IgD-negative memory B cell (primary cell): ENCODE measurements around the gene ATP1B1. TPM values are rescaled to one million over a fixed set of nuclear protein-coding genes. Genes with fewer than 3 reads are reported as not detected.
"Not testable (repeated sequence)": the region's sequence is repeated elsewhere in the genome, so short reads cannot be mapped to it uniquely, and the experiment has no call there.

Source experiments
- H3K27ac Mint-ChIP-seq, 3 donors: one replicate each; pipeline ENCODE4 v1.8.0; 2020 to 2022; ENCODE audit warnings: mild to moderate bottlenecking in 3 of 3, mixed read lengths in 3 of 3, moderate library complexity in 1 of 3
- H3K27me3 Mint-ChIP-seq: one replicate; pipeline ENCODE4 v1.8.0; 2021; ENCODE audit warnings: mixed read lengths
- H3K36me3 Mint-ChIP-seq: one replicate; pipeline ENCODE4 v1.8.0; 2020; ENCODE audit warnings: mild to moderate bottlenecking, mixed read lengths
- H3K4me1 Mint-ChIP-seq, 3 donors: one replicate each; pipeline ENCODE4 v1.8.0; 2020 to 2022; ENCODE audit warnings: mixed read lengths in 3 of 3, mild to moderate bottlenecking in 1 of 3
- H3K4me3 Mint-ChIP-seq, 4 donors: one replicate each; pipeline ENCODE4 v1.8.0; 2020 to 2022; ENCODE audit warnings: mild to moderate bottlenecking in 4 of 4, mixed read lengths in 4 of 4, moderate library complexity in 3 of 4
- H3K9me3 Mint-ChIP-seq, 3 donors: one replicate each; pipeline ENCODE4 v1.8.0; 2020 to 2021; ENCODE audit warnings: mixed read lengths in 3 of 3, mild to moderate bottlenecking in 1 of 3
- polyA plus RNA-seq: library from polyadenylated mRNA; unstranded; fragments of 300-500 nt; fragmentation: Illumina TruSeq; gene quantifications from one replicate; pipeline ENCODE4 v1.2.3, GENCODE V29; 2021

Gene ATP1B1
- polyA plus RNA-seq, 1 donor from 2014 or later: 2.2 TPM

DNA sequence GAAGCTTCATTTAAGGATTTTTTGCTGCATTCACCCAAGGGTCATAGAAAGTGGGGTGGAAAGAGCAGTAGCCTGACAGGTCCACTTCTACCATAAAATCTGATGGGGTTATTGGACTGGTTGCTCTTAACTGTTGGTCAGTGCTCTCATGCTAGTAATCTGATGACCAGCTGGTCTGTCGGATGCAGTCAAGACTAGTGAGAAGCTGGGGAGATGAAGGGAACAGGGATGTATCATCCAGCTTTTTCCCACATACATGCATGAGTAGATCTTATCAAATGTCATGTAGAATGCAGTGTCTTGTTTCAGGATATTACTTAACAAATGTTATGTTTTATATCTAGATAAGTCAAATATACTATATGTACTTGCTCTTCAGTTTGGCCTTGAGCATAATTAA is 11.1 kb downstream of the ATP1B1 start:
- Mint-ChIP-seq H3K36me3 (no peaks in the 10 kb centered on the region), H3K27me3 (peaks cover 2% of the 10 kb centered on the region), H3K9me3 (no peaks in the 10 kb centered on the region), H3K27ac (no peak overlapping the region), H3K4me1 (peaks cover 8 to 19% (median 13%) of the 10 kb centered on the region in 3 donors), H3K4me3 (no peak overlapping the region)

DNA sequence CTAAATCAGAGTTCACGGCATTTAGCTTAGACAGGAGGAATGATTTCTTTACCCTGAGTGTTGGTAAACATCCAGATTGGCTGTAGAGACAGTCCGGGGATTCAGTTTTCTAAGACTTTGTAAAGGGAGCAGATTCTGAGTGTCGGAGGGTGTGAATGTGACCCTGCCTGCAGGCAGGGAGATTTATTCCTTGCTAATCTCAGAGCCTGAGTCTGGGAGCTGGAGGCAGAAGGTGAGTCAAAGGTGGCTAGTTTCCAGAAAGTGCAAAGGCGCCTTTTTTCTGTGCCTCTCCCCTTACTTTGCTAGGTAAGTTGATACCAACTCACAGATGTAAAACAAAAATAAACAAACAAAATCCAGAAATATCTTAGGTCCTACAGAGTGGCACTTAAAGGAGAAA is 11.7 kb downstream of the ATP1B1 start:
- Mint-ChIP-seq H3K36me3 (no peaks in the 10 kb centered on the region), H3K9me3 (no peaks in the 10 kb centered on the region), H3K4me1 (peaks cover 8 to 21% (median 18%) of the 10 kb centered on the region in 3 donors), H3K27ac (no peak overlapping the region), H3K27me3 (peaks cover 2% of the 10 kb centered on the region), H3K4me3 (no peak overlapping the region)

DNA sequence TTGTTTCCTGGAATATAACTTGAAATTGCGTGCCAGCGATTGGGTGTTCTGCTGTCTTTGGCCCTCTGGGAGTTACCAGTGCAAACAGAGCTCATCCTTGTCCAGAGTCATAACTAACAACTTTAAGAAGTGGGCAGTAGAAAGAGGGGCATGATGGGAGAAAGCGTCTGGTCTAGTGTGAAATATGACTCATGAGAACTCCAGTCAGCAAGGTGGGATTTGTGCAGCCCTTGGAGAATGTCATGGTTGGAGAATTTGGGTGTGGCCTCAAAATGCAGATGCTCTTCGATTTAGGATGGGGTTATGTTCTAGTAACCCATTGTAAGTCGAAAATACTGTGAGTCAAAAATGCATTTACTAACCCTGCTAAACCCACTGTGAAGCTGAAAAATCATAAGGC is 12.9 kb downstream of the ATP1B1 start:
- H3K36me3 Mint-ChIP-seq: no peaks in the 10 kb centered on the region

DNA sequence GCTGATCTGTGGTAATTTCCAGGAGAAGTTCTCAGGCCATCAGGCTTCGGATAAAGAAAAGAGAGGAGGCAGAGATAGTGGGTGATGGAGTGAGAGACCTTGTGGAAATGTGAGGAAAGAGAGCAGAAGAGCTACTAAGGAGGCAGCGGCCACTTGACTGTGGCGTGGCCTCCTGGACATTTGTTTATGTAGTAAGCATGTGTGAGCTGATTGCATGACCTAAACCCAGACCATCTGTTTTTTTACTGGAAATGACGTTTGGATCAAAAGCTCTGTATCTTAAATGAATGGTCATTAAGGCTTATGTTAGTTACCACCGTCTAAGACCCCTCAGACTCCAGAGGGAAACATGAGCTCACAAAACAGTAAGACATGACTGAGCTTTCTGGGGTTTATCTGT is 13.6 kb downstream of the ATP1B1 start:
- Mint-ChIP-seq H3K4me1 (peaks cover 8 to 21% (median 18%) of the 10 kb centered on the region in 3 donors), H3K4me3 (no peak overlapping the region), H3K9me3 (no peaks in the 10 kb centered on the region)

More for the DNA sequence above, 12.9 kb downstream of the ATP1B1 start:
- H3K27me3 Mint-ChIP-seq: peaks cover 2% of the 10 kb centered on the region
- H3K4me3 Mint-ChIP-seq: no peak overlapping the region
- no peak overlapping the region for H3K27ac Mint-ChIP-seq
- H3K9me3 Mint-ChIP-seq: no peaks in the 10 kb centered on the region
- peaks cover 8 to 21% (median 18%) of the 10 kb centered on the region in 3 donors for H3K4me1 Mint-ChIP-seq

DNA sequence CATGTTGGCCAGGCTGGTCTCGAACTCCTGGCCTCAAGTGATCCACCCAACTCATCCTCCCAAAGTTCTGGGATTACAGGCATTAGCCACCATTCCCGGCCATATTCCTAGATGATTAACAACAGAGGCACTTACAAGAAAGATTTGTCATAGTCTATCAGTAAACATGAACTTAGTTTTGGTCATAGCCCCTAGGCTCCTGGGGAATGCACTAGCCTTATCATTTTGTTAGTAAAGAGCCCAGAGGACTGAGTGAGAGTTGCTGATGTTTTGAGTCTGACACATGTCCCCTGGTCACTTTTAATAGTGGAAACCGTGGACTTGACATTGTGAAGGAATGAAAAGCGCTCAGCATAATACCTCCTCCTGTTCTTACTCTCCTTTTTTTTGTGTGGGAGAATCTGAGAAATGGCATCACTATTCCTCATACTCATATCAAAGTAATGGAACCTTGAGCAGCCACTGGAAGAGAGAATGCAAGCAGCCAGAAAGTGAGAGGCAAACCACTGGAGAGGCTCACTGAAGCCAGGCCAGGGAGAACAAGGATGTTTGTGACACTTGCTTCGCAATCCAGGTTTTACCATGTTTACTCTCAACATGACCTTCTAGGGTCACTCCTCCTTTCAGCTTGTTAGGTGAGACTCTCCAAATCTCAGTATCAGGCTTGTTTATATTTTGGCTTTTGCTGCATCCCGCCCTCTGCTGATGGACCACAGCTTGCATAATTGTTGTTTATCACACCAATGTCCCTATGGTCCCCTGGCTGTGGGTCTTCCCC is 14.8 kb downstream of the ATP1B1 start:
- H3K36me3 Mint-ChIP-seq: no peaks in the 10 kb centered on the region

More for the DNA sequence above, 13.6 kb downstream of the ATP1B1 start:
- Mint-ChIP-seq H3K27ac (peak overlapping the region in 1 of 3 donors; percentile 8), H3K36me3 (no peaks in the 10 kb centered on the region), H3K27me3 (peaks cover 5% of the 10 kb centered on the region)

DNA sequence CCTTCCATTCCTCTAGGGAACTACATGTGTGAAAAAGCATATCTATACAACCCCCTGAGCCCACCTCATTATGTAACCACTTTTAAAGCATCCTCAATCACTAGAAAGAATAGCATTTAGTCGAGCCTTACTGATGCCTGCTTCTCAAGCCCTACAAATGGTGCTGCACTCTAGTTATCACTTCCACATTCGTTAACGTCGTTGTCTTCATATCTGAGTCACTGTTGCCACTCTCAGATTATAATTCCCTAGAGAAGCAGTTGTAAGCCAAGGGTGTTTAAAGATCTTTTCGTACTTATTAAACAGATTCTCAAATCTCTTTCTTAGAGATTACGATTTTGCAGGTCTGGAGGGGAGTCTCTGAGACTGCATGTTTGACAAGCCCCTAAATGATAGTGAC is 16.5 kb downstream of the ATP1B1 start:
- no peak overlapping the region for H3K4me3 Mint-ChIP-seq
- no peaks in the 10 kb centered on the region for H3K9me3 Mint-ChIP-seq
- H3K27me3 Mint-ChIP-seq: peaks cover 3% of the 10 kb centered on the region
- no peak overlapping the region for H3K27ac Mint-ChIP-seq
- H3K4me1 Mint-ChIP-seq: peaks cover 0 to 8% (median 5%) of the 10 kb centered on the region in 3 donors
- H3K36me3 Mint-ChIP-seq: no peaks in the 10 kb centered on the region

More for the DNA sequence above, 14.8 kb downstream of the ATP1B1 start:
- peaks cover 2 to 14% (median 14%) of the 10 kb centered on the region in 3 donors for H3K4me1 Mint-ChIP-seq
- H3K9me3 Mint-ChIP-seq: no peaks in the 10 kb centered on the region
- H3K27ac Mint-ChIP-seq: no peak overlapping the region
- peaks cover 5% of the 10 kb centered on the region for H3K27me3 Mint-ChIP-seq
- no peak overlapping the region for H3K4me3 Mint-ChIP-seq

DNA sequence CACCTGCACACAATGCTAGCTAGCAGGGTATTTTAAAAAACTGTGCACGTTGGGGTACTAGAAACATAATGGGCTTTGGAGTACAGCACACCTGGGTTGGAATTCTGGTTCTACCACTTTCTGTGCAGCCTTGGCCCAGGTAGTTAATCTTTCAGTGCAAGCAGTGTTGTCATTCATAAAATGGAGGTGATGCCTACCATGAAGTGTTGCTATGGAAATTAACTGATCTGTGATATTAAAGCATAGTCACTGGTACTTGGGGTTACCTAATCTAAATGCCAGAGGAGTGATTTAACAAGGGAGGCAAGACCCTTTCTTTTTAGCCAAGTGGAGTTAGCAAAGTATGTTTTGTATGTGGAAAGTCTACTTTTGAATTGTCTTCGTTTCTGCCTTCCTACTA is 18.0 kb downstream of the ATP1B1 start:
- H3K4me1 Mint-ChIP-seq: peaks cover 0 to 8% (median 5%) of the 10 kb centered on the region in 3 donors
- H3K27me3 Mint-ChIP-seq: peaks cover 2% of the 10 kb centered on the region
- no peaks in the 10 kb centered on the region for H3K9me3 Mint-ChIP-seq
- H3K27ac Mint-ChIP-seq: no peak overlapping the region
- H3K36me3 Mint-ChIP-seq: no peaks in the 10 kb centered on the region
- no peak overlapping the region for H3K4me3 Mint-ChIP-seq

DNA sequence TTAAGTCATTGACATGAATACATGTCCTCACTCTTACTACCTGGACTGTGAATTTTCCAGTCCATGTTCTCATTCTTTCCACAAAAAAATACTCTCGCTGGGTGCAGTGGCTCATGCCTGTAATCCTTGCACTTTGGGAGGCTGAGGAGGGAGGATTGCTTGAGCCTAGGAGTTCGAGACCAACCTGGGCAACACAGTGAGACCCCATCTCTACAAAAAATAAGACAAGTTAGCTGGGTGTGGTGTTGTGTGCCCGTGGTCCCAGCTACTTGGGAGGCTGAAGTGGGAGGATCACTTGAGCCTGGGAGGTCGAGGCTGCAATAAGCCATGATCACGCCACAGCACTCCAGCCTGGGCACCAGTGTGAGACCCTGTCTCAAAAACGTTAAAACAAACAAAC is 19.1 kb downstream of the ATP1B1 start:
- not testable (repeated sequence) for H3K4me1 Mint-ChIP-seq, H3K27me3 Mint-ChIP-seq, H3K9me3 Mint-ChIP-seq, H3K4me3 Mint-ChIP-seq, H3K36me3 Mint-ChIP-seq, H3K27ac Mint-ChIP-seq

DNA sequence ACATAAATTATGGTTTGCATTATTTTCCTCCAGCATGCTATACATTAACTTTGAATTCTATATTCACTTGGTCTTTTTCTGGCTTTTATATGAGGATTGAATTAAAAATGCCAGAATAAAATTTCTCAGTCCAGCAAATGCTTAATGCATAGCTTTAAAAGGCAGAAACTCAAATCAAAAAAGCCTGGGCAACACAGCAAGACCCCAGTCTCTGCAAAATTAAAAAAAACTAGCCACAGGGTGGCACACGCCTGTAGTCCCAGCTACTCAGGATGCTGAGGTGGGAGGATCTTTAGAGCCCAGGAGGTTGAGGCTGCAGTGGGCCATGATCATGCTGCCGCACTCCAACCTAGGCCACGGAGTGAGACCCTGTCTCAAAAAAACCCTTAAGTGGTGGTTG is 19.8 kb downstream of the ATP1B1 start:
- Mint-ChIP-seq H3K27ac (no peak overlapping the region), H3K4me1 (peaks cover 0 to 8% (median 5%) of the 10 kb centered on the region in 3 donors)

DNA sequence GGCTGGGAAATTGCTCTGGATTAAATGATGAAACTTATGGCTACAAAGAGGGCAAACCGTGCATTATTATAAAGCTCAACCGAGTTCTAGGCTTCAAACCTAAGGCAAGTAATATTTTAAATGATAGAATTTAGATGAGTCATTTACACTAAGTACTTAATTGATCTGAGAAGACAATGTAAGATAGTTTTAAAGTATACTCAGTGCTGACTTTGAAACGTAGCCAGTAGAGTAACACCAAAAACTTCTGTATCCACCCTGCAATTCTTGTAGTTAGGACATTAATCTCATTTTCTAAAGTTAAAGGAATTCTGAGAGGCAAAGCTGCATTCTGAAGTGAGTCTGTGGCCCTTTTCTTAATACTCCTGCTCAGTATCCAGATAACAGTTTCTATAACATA is 20.8 kb downstream of the ATP1B1 start:
- Mint-ChIP-seq H3K4me1 (peaks cover 0 to 5% (median 3%) of the 10 kb centered on the region in 3 donors), H3K36me3 (no peaks in the 10 kb centered on the region), H3K4me3 (no peak overlapping the region), H3K27ac (no peak overlapping the region), H3K9me3 (no peaks in the 10 kb centered on the region), H3K27me3 (peaks cover 2% of the 10 kb centered on the region)

More for the DNA sequence above, 19.8 kb downstream of the ATP1B1 start:
- Mint-ChIP-seq H3K4me3 (no peak overlapping the region), H3K27me3 (peaks cover 2% of the 10 kb centered on the region), H3K9me3 (no peaks in the 10 kb centered on the region), H3K36me3 (no peaks in the 10 kb centered on the region)

DNA sequence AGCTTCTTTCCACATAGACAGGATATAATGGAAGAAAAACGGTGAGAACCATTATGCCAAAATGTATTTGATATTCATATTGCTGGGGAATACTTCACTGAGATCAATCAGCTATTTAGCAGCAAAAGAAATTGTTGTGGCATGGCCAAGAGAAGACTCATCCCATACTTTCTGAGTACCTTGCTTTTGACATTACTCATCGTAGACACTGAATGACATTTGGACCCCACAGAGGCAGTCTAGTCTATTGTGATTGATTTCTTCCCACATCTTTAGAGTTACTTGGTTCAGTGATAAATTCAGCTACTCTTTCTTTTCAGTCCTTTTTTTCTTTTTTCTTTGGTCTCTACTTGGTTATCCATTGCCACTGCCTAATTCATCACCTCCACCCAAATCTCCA is 22.1 kb downstream of the ATP1B1 start:
- peaks cover 2% of the 10 kb centered on the region for H3K27me3 Mint-ChIP-seq
- H3K36me3 Mint-ChIP-seq: peaks cover 3% of the 10 kb centered on the region
- H3K4me1 Mint-ChIP-seq: no peaks in the 10 kb centered on the region
- H3K4me3 Mint-ChIP-seq: no peak overlapping the region
- no peaks in the 10 kb centered on the region for H3K9me3 Mint-ChIP-seq
- no peak overlapping the region for H3K27ac Mint-ChIP-seq

DNA sequence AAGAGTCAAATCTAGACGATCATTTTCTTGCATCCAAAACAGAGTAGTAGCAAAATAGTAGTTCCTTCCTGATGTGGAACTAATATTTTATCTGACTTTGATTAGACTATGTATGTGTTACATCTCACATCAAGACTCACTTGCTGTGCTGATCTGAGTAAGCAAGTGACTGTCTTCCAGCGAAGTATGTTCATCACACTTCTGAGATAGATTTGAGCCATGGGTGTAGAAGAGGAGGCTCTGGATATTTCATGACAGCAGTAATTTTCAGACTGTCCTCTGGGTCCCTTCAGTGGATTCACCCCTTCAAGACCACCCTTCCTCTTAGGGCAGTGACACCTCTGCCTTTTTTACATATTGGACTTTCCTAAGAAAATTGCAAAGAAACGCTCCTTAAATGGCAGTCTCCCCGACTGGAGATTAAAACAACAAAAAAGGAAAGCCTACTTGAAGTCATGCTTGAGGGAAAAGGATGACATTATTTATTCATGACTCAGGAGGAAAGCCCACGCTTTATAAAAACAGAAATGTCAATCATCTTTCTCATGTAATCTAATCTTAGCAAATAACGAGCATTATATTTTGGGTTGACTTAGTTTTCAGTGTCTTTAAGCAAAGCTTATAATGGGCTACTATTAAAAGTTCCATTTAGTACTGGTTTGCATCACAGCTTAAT is 22.8 kb downstream of the ATP1B1 start:
- H3K4me1 Mint-ChIP-seq: no peaks in the 10 kb centered on the region
- H3K27ac Mint-ChIP-seq: no peak overlapping the region
- no peaks in the 10 kb centered on the region for H3K9me3 Mint-ChIP-seq
- peaks cover 2% of the 10 kb centered on the region for H3K27me3 Mint-ChIP-seq
- no peak overlapping the region for H3K4me3 Mint-ChIP-seq
- peaks cover 3% of the 10 kb centered on the region for H3K36me3 Mint-ChIP-seq

DNA sequence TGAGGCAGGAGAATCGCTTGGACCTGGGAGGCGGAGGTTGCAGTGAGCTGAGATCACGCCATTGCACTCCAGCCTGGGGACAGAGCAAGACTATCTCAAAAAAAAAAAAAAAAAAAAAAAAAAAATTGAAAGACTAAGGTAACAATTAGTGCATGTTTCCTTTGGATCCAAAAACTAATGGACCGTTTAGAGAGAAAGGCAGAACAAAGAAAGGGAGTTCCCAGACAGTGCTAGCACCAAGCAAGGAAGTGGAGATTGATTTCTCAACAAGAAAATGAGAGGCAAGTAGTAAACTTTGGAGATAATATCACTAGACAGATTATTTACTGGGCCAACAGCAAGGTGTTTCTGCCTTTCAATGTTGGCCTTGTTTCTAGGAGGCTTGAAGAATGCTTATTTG is 24.2 kb downstream of the ATP1B1 start:
- Mint-ChIP-seq H3K9me3 (no peaks in the 10 kb centered on the region), H3K27me3 (no peaks in the 10 kb centered on the region), H3K4me1 (no peaks in the 10 kb centered on the region), H3K27ac (peak overlapping the region in 1 of 3 donors; percentile 26), H3K4me3 (no peak overlapping the region), H3K36me3 (peaks cover 4% of the 10 kb centered on the region)

DNA sequence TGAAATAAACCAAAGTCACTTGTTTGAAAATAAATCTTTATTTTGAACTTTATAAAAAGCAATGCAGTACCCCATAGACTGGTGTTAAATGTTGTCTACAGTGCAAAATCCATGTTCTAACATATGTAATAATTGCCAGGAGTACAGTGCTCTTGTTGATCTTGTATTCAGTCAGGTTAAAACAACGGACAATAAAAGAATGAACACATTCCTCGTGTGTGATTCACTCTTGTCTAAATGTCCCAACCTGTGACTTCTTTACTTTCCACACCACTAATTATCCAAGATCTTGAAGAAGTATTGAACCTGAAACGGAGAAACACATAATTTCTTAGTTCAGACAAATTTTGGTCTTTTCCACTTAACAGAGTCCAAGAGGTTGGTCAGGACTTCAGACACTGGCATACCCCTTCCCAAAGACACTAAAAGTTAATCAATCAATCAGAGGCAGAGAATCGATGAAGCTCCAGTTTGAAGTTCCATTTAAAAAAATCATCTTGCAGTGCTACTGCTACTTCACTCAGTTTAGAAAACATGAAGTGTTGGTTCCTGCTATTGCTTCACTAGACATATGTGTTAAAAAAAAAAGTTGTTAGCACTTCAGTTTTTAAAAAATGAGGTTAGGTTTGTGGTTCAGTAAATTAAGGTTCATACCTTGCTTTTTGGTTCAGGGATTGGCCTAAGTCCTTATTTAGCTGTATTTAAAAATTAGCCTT is 26.2 kb downstream of the ATP1B1 start:
- peaks cover 5% of the 10 kb centered on the region for H3K36me3 Mint-ChIP-seq
- no peaks in the 10 kb centered on the region for H3K9me3 Mint-ChIP-seq
- H3K27ac Mint-ChIP-seq: no peak overlapping the region
- H3K4me1 Mint-ChIP-seq: no peaks in the 10 kb centered on the region
- H3K27me3 Mint-ChIP-seq: no peaks in the 10 kb centered on the region
- H3K4me3 Mint-ChIP-seq: no peak overlapping the region

DNA sequence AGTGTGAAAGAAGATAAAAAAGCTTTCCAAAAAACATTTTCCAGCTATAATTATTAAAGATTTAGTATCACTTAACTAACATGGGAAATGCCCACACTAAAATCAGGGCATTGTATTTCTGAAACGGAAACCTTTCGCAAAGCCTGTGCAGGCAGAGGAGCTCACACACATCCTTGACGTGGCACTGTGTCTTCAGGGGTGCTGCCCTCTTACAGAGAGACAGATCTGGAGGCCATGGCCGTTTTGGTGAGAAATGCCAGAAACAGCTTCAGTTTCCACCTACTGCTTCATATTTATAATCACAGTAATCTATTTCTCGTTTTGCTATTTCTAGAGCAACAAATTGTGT is 26.7 kb downstream of the ATP1B1 start:
- H3K27ac Mint-ChIP-seq: no peak overlapping the region

More for the DNA sequence above, 26.7 kb downstream of the ATP1B1 start:
- Mint-ChIP-seq H3K4me1 (no peaks in the 10 kb centered on the region), H3K36me3 (peaks cover 5% of the 10 kb centered on the region), H3K27me3 (no peaks in the 10 kb centered on the region), H3K4me3 (no peak overlapping the region), H3K9me3 (no peaks in the 10 kb centered on the region)
